GM12892 (cell line): Measurements from ENCODE around the gene MGLL.
A peak's percentile ranks its signal among the peaks of the same experiment; 100 is the strongest.

ENCODE experiments used
- POLR2A ChIP-seq: IDR thresholded peaks from 2 replicates; pipeline ENCODE4 v1.6.1; 2011; ENCODE audit warnings: low read depth, low read length, control low read depth
- TAF1 ChIP-seq: IDR thresholded peaks from 2 replicates; pipeline ENCODE4 v1.6.1; 2011; ENCODE audit warnings: low read depth, mild to moderate bottlenecking, control low read depth, low read length, borderline replicate concordance

DNA sequence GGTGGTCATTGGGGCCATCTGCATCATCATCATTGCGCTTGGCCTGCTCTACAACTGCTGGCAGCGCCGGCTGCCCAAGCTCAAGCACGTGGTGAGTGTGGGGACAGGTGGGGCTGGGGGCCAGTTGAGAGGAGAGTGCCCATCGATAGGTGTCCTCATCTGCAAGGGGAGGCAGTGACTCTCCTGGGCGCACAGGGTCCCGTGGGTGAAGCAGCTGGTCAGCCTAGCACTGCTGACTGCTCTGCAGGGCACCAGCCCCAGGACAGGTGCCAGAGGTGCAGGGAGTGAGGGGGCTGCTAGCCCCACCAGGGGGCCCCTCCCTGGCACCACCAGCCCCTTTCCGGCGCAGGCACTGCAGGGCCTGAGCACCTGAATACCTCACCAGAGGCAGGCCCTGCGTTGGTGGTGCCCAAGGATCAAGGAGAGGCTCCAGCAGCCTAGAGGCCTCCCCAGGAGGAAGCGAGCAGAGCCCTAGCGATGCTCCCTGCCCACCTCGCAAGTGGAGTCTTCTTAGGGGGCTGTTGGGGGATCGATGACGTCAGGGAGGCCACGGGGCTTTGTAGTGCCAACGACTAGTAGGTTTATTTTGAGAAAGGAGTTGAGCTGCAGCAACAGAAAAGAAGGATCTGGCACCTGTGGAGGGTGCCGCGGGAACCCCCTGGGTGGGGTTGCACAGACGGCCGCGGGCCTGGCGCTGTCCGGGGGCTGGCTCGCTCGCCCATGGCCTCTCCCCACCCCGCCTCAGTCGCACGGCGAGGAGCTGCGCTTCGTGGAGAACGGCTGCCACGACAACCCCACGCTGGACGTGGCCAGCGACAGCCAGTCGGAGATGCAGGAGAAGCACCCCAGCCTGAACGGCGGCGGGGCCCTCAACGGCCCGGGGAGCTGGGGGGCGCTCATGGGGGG, 150.5 kb downstream of the MGLL start:
- peak; percentile 62 for TF ChIP-seq POLR2A
- no peak for TF ChIP-seq TAF1
